Naive B cell (primary cell): ENCODE measurements around the gene FHIT. TPM values are rescaled to one million over a fixed set of nuclear protein-coding genes. Genes with fewer than 3 reads are reported as not detected.
A peak's percentile ranks its signal among the peaks of the same experiment; 100 is the strongest.

ENCODE experiments used
- ATAC-seq, 2 donors: fragments of 150-1000 bp; cut with Tn5 transposase; 2 replicates each; pipeline ENCODE4 v1.10.0; 2021; ENCODE audit warnings: low read depth in 2 of 2, mild to moderate bottlenecking in 2 of 2, moderate library complexity in 2 of 2
- DNase-seq: peaks from one replicate; pipeline ENCODE4 v3.0.0; 2022
- H3K27ac Mint-ChIP-seq, 6 donors: one replicate each; pipeline ENCODE4 v1.8.0; 2020 to 2022; ENCODE audit warnings: mild to moderate bottlenecking in 6 of 6, mixed read lengths in 6 of 6, moderate library complexity in 5 of 6, inconsistent platforms in 2 of 6
- H3K27me3 Mint-ChIP-seq, 3 donors: one replicate each; pipeline ENCODE4 v1.8.0; 2021 to 2022; ENCODE audit warnings: mixed read lengths in 3 of 3, mild to moderate bottlenecking in 1 of 3
- H3K36me3 Mint-ChIP-seq, 2 donors: one replicate each; pipeline ENCODE4 v1.8.0; 2020 to 2022; ENCODE audit warnings: mixed read lengths in 2 of 2, inconsistent platforms in 1 of 2, mild to moderate bottlenecking in 1 of 2
- H3K4me1 Mint-ChIP-seq, 3 donors: one replicate each; pipeline ENCODE4 v1.8.0; 2020 to 2022; ENCODE audit warnings: mixed read lengths in 3 of 3, inconsistent platforms in 1 of 3, mild to moderate bottlenecking in 1 of 3, moderate library complexity in 1 of 3
- H3K4me3 Mint-ChIP-seq, 8 donors: one replicate each; pipeline ENCODE4 v1.8.0; 2020 to 2022; ENCODE audit warnings: mild to moderate bottlenecking in 8 of 8, mixed read lengths in 8 of 8, moderate library complexity in 8 of 8, inconsistent platforms in 2 of 8
- H3K9me3 Mint-ChIP-seq, 7 donors: one replicate each; pipeline ENCODE4 v1.8.0; 2020 to 2022; ENCODE audit warnings: mixed read lengths in 7 of 7, mild to moderate bottlenecking in 5 of 7, inconsistent platforms in 2 of 7, moderate library complexity in 1 of 7
- polyA plus RNA-seq, 6 donors: library from polyadenylated mRNA; unstranded; fragments of 300-500 nt; fragmentation: Illumina TruSeq; gene quantifications; one replicate each; pipeline ENCODE4 v1.2.3, GENCODE V29; 2021; ENCODE audit warnings: low read depth in 6 of 6

FHIT gene
- polyA plus RNA-seq, 6 donors from 2014 or later = 3.2 to 12.6 (median 7.1) TPM

DNA sequence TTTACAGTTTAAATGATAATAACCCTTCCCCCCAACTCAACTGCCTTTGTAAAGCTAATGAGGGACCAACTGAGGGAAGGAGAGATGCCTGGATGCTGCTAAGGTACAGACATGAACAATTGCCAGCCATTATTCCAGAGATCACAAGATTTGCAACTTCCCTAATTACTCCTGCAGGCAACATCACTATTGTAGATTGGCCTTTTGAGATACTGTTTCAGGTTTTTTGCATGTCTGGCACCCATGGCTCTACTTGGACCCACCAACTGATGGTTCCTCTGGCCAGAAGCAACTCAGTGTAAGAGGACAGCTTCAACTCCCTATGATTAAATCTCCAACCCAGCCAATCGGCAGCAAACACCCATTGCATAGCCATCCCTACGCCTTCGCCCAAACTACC, 478.7 kb downstream of the FHIT start:
- no peaks in the 10 kb centered on the region for H3K4me1 Mint-ChIP-seq

DNA sequence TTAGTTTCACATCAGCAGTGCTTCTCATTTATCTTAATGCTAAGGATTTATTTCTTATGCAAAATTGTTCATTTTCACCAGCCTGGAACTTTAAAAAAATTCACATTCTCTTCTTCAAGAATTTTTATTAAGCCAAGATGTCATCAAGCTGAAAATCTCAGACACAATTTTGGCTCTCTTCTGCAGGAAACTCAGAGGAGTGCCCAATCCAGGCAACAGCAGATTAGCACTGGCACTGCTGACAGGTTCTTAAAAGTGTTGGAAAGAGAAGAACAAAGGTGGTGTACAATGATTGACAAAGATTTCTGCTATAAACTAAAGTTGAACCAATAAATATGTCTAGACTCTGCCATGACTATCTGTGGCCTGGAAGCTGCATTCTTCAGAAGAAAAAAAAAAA, 479.5 kb downstream of the FHIT start:
- ATAC-seq (no peak), DNase-seq (no peak)
- Mint-ChIP-seq H3K27me3 (no peaks in the 10 kb centered on the region), H3K9me3 (peaks cover 0 to 6% (median 2%) of the 10 kb centered on the region in 7 donors), H3K4me3 (no peak overlapping the region), H3K36me3 (no peaks in the 10 kb centered on the region), H3K27ac (no peak overlapping the region), H3K4me1 (no peaks in the 10 kb centered on the region)

More for the DNA sequence above, 478.7 kb downstream of the FHIT start:
- H3K9me3 Mint-ChIP-seq = peaks cover 0 to 6% (median 2%) of the 10 kb centered on the region in 7 donors
- no peak overlapping the region for H3K27ac Mint-ChIP-seq
- H3K4me3 Mint-ChIP-seq = no peak overlapping the region
- no peak for ATAC-seq
- DNase-seq = no peak
- H3K27me3 Mint-ChIP-seq = no peaks in the 10 kb centered on the region
- no peaks in the 10 kb centered on the region for H3K36me3 Mint-ChIP-seq

DNA sequence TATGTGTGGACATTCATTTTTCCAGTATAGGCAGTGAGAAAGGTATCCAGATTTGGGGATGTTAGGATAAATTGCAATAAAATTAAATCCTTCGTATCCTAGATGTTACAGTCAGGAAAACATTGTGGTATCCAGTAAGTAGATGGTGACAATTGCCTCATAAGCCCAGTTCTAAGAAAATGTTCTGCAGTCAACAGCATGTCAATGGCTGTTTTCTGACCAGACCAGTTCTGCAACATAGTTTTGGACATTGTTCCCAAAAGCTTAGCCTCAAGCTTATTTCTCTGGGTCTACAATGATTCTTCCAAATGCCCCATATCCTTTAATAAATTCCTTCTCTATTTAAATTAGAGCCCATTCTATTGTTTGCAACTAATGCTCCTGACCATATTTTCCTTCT, 480.7 kb downstream of the FHIT start:
- no peak overlapping the region for H3K27ac Mint-ChIP-seq
- H3K9me3 Mint-ChIP-seq = peaks cover 0 to 6% (median 0%) of the 10 kb centered on the region in 7 donors
- no peaks in the 10 kb centered on the region for H3K36me3 Mint-ChIP-seq
- H3K4me3 Mint-ChIP-seq = no peak overlapping the region
- H3K4me1 Mint-ChIP-seq = no peaks in the 10 kb centered on the region
- H3K27me3 Mint-ChIP-seq = no peaks in the 10 kb centered on the region
- ATAC-seq = no peak
- DNase-seq = no peak

DNA sequence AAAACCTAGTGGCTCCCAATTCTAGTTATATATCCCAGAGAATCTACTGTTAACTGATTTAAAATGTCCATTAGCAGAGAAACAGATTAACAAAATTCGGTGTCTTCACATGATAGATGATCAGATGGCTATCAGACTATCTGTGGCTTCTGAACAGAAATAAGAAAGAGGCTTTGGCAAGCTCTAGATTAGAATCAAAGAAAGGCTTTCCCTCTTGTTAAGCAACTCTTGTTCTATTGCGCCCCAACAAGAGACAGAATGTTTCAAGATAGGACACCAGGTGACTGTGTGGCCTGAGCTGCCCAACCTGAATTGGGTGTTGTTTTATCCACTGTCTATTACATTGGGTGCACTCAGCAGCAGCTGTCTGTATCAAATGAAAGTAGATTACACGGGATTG, 483.7 kb downstream of the FHIT start:
- no peak for DNase-seq
- H3K27ac Mint-ChIP-seq = no peak overlapping the region

DNA sequence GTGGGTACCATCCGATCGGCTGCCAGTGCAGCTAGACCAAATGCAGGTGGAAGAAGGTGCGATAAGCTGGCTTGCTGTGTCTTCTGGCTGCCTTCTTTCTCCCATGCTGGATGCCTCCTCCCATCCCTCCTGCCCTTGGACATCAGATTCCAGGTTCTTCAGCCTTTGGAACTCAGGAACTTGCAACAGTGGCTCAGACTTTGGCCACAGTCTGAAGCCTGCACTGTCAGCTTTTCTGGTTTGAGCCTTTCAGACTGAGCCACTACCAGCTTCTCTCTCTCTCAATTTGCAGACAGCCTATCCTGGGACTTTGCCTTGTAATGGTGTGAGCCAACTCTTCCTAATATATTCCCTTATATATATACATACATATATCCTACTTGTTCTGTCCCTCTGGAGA, 485.5 kb downstream of the FHIT start:
- no peaks in the 10 kb centered on the region for H3K9me3 Mint-ChIP-seq
- H3K4me3 Mint-ChIP-seq = no peak overlapping the region
- H3K4me1 Mint-ChIP-seq = no peaks in the 10 kb centered on the region

More for the DNA sequence above, 483.7 kb downstream of the FHIT start:
- Mint-ChIP-seq H3K27me3 (no peaks in the 10 kb centered on the region), H3K9me3 (peaks cover 0 to 4% (median 0%) of the 10 kb centered on the region in 7 donors), H3K4me3 (no peak overlapping the region), H3K36me3 (no peaks in the 10 kb centered on the region), H3K4me1 (no peaks in the 10 kb centered on the region)
- ATAC-seq = no peak

DNA sequence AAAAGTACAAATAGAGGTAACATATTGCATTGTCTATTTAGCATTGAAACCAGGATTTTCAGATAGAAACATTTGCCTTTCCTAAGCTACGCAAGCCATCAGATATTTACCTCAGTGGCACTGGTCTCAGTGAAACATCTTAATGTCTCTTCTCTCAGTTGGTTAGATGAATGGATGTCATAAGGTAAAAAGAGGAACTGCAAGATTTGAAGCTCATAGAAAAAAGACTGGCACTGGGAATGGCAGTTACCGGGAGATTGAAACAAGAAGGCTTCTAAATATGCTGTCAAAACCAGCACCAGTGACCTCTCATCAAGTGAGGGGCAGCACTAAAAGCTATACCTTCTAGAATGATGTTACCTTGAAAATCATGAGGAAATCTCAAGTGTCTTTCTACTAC, 486.4 kb downstream of the FHIT start:
- no peak for DNase-seq
- no peaks in the 10 kb centered on the region for H3K36me3 Mint-ChIP-seq
- H3K9me3 Mint-ChIP-seq = peaks cover 0 to 3% (median 0%) of the 10 kb centered on the region in 7 donors
- no peak for ATAC-seq
- no peak overlapping the region for H3K27ac Mint-ChIP-seq
- no peak overlapping the region for H3K4me3 Mint-ChIP-seq
- peaks cover under 1 to 4% (median 4%) of the 10 kb centered on the region in 3 donors for H3K4me1 Mint-ChIP-seq
- H3K27me3 Mint-ChIP-seq = no peaks in the 10 kb centered on the region

More for the DNA sequence above, 485.5 kb downstream of the FHIT start:
- Mint-ChIP-seq H3K36me3 (no peaks in the 10 kb centered on the region), H3K27ac (peak overlapping the region in 1 of 6 donors; percentile 6), H3K27me3 (no peaks in the 10 kb centered on the region)
- ATAC-seq = no peak
- no peak for DNase-seq

DNA sequence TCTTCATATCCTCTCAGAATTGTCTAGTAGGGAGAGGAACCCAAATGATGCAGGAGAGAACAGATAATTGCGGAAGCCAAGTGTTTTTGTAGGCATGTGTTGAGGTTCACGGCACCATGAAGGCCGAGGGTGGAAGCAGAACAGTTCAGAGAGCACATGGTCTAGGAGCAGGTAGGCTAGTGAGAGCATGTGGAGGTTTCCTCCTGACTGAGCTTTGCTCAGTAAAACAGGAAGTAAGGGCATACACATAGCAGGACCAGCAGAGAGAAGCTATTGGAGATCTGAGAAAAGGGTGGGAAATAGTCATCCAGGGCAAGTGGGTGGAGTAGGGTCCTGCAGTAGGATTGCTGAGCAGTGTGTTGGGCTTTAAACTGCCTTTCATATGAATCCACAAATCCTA, 491.1 kb downstream of the FHIT start:
- Mint-ChIP-seq H3K9me3 (peaks cover 0 to 5% (median 2%) of the 10 kb centered on the region in 7 donors), H3K27me3 (no peaks in the 10 kb centered on the region), H3K27ac (peak overlapping the region in 1 of 6 donors; percentile 3), H3K36me3 (no peaks in the 10 kb centered on the region), H3K4me1 (peaks cover 5 to 15% (median 5%) of the 10 kb centered on the region in 3 donors), H3K4me3 (no peak overlapping the region)
- DNase-seq (no peak), ATAC-seq (peak in 1 of 2 donors; percentile 35)

DNA sequence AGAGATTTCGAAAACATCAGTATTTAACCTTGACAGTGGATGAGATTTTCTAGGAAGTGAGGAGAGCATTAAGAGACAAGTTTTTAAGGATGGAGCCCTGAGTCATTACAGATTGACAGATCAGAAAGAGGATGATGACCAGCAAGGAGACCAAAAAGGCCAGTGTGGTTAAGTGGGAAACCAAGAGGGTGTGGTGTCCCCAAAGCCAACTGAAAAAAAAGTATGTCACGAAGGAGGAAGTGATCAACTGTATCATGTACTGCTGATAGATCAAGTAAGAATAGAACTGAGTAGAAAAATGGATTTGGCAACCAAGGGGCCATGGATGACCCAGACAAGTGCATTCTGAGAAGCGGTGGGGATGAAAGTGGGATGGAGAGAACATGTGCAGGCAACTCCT, 491.8 kb downstream of the FHIT start:
- Mint-ChIP-seq H3K4me1 (peaks cover 5 to 15% (median 5%) of the 10 kb centered on the region in 3 donors), H3K27ac (peak overlapping the region in 2 of 6 donors; percentile 1 to 15)

DNA sequence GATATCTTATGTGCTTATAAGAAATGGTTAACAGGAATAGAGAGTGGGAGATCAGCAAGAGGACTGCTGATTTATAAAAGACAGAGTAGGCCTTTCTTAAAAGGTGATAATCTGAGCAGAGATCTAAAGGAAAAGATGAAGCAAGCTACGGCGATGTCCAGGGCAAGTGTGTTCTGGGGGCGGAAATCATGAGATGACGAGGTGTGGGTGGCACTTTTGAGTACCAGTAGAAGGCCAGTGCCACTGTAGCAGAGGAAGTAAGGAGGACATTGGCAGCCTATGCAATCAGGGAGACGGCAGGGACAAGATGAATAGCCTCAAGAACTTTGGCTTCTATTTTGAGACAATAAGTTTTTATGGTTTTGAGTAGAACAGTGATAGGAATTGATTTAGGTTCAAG, 492.4 kb downstream of the FHIT start:
- H3K27ac Mint-ChIP-seq = no peak overlapping the region
- H3K9me3 Mint-ChIP-seq = peaks cover 0 to 5% (median 2%) of the 10 kb centered on the region in 7 donors
- H3K36me3 Mint-ChIP-seq = no peaks in the 10 kb centered on the region
- no peak for ATAC-seq
- H3K4me1 Mint-ChIP-seq = peaks cover 5 to 15% (median 5%) of the 10 kb centered on the region in 3 donors
- H3K4me3 Mint-ChIP-seq = no peak overlapping the region
- DNase-seq = no peak
- H3K27me3 Mint-ChIP-seq = no peaks in the 10 kb centered on the region

More for the DNA sequence above, 491.8 kb downstream of the FHIT start:
- H3K4me3 Mint-ChIP-seq = peak overlapping the region in 1 of 8 donors; percentile 3
- H3K27me3 Mint-ChIP-seq = no peaks in the 10 kb centered on the region
- no peaks in the 10 kb centered on the region for H3K36me3 Mint-ChIP-seq
- DNase-seq (no peak), ATAC-seq (no peak)
- H3K9me3 Mint-ChIP-seq = peaks cover 0 to 5% (median 2%) of the 10 kb centered on the region in 7 donors

DNA sequence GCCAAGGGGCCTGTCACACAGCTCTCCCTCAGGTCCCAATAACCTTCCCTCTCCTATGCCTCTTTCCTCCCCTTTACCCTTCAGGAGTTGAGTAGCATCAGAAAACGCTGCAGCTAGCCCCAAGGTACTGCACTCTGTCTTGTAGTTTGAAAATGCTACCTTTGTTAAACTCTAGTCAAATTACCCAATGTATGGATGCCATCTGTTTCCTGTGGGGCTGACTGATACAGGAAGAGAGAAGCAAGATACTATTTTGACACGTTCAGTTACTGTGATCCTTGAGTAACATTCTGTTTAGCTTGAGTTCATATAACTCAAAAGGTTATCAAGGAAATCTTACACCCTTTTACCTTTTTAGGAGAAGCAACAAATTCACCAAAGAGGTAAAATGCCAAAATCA, 493.1 kb downstream of the FHIT start:
- DNase-seq (no peak), ATAC-seq (no peak)
- Mint-ChIP-seq H3K27ac (peak overlapping the region in 2 of 6 donors; percentile 39 to 43), H3K4me1 (peaks cover 5 to 15% (median 5%) of the 10 kb centered on the region in 3 donors), H3K27me3 (no peaks in the 10 kb centered on the region), H3K4me3 (no peak overlapping the region), H3K9me3 (peaks cover 0 to 5% (median 2%) of the 10 kb centered on the region in 7 donors), H3K36me3 (no peaks in the 10 kb centered on the region)

DNA sequence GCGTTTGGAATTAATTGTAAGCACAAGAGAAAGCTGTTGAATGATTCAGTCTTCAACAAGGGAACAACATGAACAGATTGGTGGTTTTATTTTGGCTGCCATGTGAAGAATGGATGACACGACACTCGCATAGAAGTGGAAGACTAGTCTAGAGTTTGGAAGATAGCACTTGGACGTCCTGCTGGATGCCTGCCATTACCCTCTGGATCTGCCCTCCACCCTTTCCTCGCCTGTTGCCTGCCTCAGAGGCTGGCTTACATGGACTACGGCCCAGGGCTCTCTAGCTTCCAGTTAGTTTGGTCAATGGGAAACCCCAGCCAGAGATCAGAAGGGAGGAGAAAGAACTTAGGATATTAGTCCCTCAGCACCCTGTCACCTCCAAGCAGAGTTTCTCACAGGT, 493.5 kb downstream of the FHIT start:
- peaks cover 0 to 5% (median 2%) of the 10 kb centered on the region in 7 donors for H3K9me3 Mint-ChIP-seq
- no peaks in the 10 kb centered on the region for H3K36me3 Mint-ChIP-seq
- H3K4me3 Mint-ChIP-seq = no peak overlapping the region
- peaks cover 5 to 15% (median 5%) of the 10 kb centered on the region in 3 donors for H3K4me1 Mint-ChIP-seq
- ATAC-seq (no peak), DNase-seq (no peak)
- H3K27me3 Mint-ChIP-seq = no peaks in the 10 kb centered on the region
- H3K27ac Mint-ChIP-seq = no peak overlapping the region

DNA sequence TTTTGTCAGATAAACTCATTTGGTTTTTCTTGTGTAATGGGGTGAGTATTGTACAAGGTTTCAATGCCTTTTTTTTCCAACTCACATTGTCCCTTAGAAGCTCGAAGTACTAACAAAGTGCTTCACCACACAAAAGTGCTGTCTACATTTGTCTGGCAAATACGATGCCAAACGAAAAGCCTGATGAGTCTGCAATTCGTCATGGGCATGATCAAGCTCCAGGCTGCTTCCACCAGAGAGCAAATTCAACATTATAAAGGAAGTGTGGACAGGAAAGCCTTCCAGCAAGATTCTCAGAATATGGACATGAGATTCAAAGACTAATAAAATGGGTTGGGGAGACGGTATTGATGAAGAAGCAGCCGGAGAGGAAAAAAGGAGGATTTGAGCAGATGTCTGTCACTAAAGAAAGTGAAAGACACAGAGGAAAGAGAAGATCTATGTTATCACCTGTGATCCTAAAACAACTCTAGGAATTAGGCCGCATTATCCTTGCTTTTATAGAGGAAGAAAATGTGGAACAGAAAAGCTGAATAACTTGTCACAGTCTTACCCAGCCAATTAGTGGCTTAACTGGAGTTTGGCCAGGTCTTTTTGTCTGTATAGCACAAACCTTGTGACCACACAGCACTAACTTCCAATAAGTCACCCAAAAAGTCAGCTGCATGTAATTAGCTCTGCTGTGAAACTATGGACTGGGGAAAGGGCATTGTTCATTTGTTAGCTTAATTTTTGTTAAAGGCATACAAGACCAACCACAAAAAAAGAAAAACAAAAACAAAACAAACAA, 494.8 kb downstream of the FHIT start:
- no peak for DNase-seq
- H3K36me3 Mint-ChIP-seq = no peaks in the 10 kb centered on the region
- no peak overlapping the region for H3K4me3 Mint-ChIP-seq
- H3K27me3 Mint-ChIP-seq = no peaks in the 10 kb centered on the region
- ATAC-seq = no peak
- H3K4me1 Mint-ChIP-seq = peaks cover 5 to 15% (median 5%) of the 10 kb centered on the region in 3 donors
- peaks cover 0 to 5% (median 2%) of the 10 kb centered on the region in 7 donors for H3K9me3 Mint-ChIP-seq
- no peak overlapping the region for H3K27ac Mint-ChIP-seq

DNA sequence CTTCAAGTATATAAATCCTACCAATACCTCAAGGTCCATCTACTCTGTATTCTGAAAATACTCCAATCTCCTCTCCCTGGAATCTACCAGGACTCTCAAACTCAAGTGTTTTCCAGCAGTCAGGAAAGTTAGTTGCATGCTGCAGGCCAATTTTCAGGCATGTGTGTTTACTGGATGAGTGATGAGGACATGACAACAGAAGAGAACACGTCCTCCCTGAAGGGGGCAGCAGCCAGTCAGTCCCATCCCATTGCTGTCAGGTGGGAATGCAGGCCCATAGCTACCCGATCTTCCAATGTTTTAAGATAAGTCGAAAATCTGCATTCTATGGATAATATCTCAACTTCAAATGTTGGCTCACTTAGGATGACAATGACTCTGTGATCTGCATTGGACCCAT, 496.2 kb downstream of the FHIT start:
- ATAC-seq = no peak
- H3K4me3 Mint-ChIP-seq = no peak overlapping the region
- peaks cover 4 to 12% (median 8%) of the 10 kb centered on the region in 7 donors for H3K9me3 Mint-ChIP-seq
- no peak for DNase-seq
- H3K36me3 Mint-ChIP-seq = peaks cover 0 to 8% of the 10 kb centered on the region in 2 donors
- H3K27me3 Mint-ChIP-seq = no peaks in the 10 kb centered on the region
- H3K27ac Mint-ChIP-seq = no peak overlapping the region
- peaks cover 4 to 13% (median 5%) of the 10 kb centered on the region in 3 donors for H3K4me1 Mint-ChIP-seq

DNA sequence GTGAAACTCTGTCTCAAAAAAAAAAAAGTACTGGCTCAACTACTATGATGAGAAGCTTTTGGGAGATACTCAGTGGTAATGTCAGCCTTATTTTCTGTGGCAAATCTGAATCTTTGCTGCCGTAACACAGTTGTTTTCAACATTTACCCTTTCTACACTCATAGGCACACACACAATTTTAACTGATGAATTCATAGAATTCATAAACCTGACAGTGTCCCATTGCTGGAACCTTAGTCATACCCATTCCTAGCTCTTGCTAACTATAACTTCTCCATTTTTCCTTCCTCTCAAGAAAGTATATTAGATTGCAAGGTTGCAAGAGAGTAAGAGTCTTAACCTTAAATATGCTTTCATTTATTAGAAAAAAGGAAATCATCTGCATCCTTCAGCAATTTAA, 496.6 kb downstream of the FHIT start:
- Mint-ChIP-seq H3K27me3 (no peaks in the 10 kb centered on the region), H3K27ac (no peak overlapping the region), H3K4me1 (peaks cover 0 to 9% (median 3%) of the 10 kb centered on the region in 3 donors), H3K4me3 (no peak overlapping the region), H3K9me3 (peaks cover 4 to 17% (median 12%) of the 10 kb centered on the region in 7 donors), H3K36me3 (peaks cover 0 to 12% of the 10 kb centered on the region in 2 donors)
- no peak for ATAC-seq
- DNase-seq = no peak
